Transverse colon (tissue), 3 donors: ENCODE results near the gene PTPRE.

Experiments used
- EP300 ChIP-seq: sonication (generic); formaldehyde crosslinking; IDR thresholded peaks from one replicate; pipeline ENCODE4 v1.6.1; 2017; ENCODE audit warnings: antibody characterized with exemption, low read depth
- POLR2A ChIP-seq: fragments of 450-650 bp; IDR thresholded peaks from one replicate; pipeline ENCODE4 v1.6.1; 2016; ENCODE audit warnings: antibody characterized with exemption, mild to moderate bottlenecking, moderate library complexity
- TF ChIP-seq, protein P1 (sequence below), 5 experiments: fragments of 200-600 bp in 3 of 5; fragments of 450-650 bp in 2 of 5; sonication (generic) in 3 of 5; IDR thresholded peaks; 1 replicate in 2 of 5; 2 replicates in 3 of 5; pipeline ENCODE4 v1.5.1; 2016 to 2017; ENCODE audit warnings: antibody characterized with exemption in 5 of 5, inconsistent platforms in 3 of 5, mild to moderate bottlenecking in 2 of 5, moderate library complexity in 1 of 5

DNA sequence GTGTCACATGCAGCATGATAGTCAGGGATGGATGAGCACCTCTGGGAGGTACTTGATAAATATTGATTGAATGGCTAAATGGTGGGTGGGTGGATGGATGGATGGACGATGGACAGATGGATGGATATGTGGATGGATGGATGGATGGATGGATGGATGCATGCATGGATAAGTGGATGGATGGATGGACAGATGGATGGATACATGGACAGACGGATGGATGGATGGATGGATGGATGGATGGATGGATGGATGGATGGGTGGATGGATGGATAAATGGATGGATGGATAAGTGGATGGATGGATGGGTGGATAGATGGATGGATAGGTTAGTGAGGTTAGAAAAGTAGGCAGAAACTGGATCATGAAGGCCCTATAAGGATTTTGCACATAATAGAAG is 37.4 kb downstream of the PTPRE start:
- TF ChIP-seq, protein P1, sequence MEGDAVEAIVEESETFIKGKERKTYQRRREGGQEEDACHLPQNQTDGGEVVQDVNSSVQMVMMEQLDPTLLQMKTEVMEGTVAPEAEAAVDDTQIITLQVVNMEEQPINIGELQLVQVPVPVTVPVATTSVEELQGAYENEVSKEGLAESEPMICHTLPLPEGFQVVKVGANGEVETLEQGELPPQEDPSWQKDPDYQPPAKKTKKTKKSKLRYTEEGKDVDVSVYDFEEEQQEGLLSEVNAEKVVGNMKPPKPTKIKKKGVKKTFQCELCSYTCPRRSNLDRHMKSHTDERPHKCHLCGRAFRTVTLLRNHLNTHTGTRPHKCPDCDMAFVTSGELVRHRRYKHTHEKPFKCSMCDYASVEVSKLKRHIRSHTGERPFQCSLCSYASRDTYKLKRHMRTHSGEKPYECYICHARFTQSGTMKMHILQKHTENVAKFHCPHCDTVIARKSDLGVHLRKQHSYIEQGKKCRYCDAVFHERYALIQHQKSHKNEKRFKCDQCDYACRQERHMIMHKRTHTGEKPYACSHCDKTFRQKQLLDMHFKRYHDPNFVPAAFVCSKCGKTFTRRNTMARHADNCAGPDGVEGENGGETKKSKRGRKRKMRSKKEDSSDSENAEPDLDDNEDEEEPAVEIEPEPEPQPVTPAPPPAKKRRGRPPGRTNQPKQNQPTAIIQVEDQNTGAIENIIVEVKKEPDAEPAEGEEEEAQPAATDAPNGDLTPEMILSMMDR (IDR thresholded peaks at IDR 0.05) = no peak
- TF ChIP-seq POLR2A (no peak), EP300 (no peak)
